Right lobe of liver (tissue), 4 donors: ENCODE measurements around the gene OSBPL10.

Experiments
- CTCF ChIP-seq, 4 donors: fragments of 200-600 bp in 3 of 4; fragments of 450-650 bp in 1 of 4; IDR thresholded peaks; one replicate each; pipeline versions ENCODE4 v1.5.1 to v1.8.0; 2016 to 2022; ENCODE audit warnings: antibody characterized with exemption in 4 of 4, mild to moderate bottlenecking in 2 of 4
- POLR2A ChIP-seq: fragments of 450-650 bp; IDR thresholded peaks from one replicate; pipeline ENCODE4 v1.6.1; 2017; ENCODE audit warnings: antibody characterized with exemption, mild to moderate bottlenecking
- donor health status: DM: no; HTN: no; CAD: no.
- donor health status: DM: no; HTN: no; CAD: no.
- donor health status: DM: no; HTN: yes; CAD: no.

GRCh38 chr3:31839144-31839917 is 141.7 kb downstream of the OSBPL10 start:
- TF ChIP-seq CTCF (IDR thresholded peaks at IDR 0.05) = no peak
- no peak for TF ChIP-seq POLR2A
